HepG2 (cell line): Measurements from ENCODE around the gene MIA2. TPM values are rescaled to one million over a fixed set of nuclear protein-coding genes. Genes with fewer than 3 reads are reported as not detected.

Source experiments
- ATAC-seq: fragments of 200-7000 bp; cut with Tn5 transposase; 3 replicates; pipeline ENCODE4 v1.9.1; 2020; ENCODE audit warnings: mild to moderate bottlenecking, moderate library complexity
- BruUV-seq: library from RNA; stranded (reverse); fragments of 400-500 nt; replicated peaks from 2 replicates; lab custom pipeline; 2021; lab: Mats Ljungman, UMichigan
- CTCF ChIA-PET: fragments of 300-600 bp; formaldehyde crosslinking; extraction: SDS; loops from one replicate; lab custom pipeline; 2021; ENCODE audit warnings: low total read pairs, inconsistent platforms, low intra/inter-chr PET ratio; lab: Yijun Ruan, JAX
- POLR2A ChIA-PET: fragments of 350-600 bp; sonication (Branson Sonifier 250); formaldehyde crosslinking; loops from one replicate; lab custom pipeline; 2020; ENCODE audit warnings: antibody characterized with exemption, inconsistent platforms; lab: Yijun Ruan, JAX
- DNase-seq: peaks from one replicate; pipeline ENCODE4 v3.0.0-alpha.2; 2015; ENCODE audit warnings: low spot score
- FAIRE-seq: peaks from 3 replicates; lab custom pipeline; 2011; peaks lifted over from hg19 to GRCh38; lab: Jason Lieb, UNC
- H2AFZ ChIP-seq: one replicate; pipeline ENCODE4 v1.6.1; 2011; ENCODE audit warnings: low read length, inconsistent platforms
- H3K27ac ChIP-seq: fragments of 300-600 bp; 3 replicates; pipeline ENCODE4 v1.8.0; 2011; ENCODE audit warnings: mixed run types, mild to moderate bottlenecking, mixed read lengths, low read length, inconsistent platforms; ENCODE audit not compliant: insufficient read depth; ENCODE audit errors: extremely low read length
- H3K27me3 ChIP-seq, 2 experiments: fragments of 200-600 bp in 1 of 2; 2 replicates in 1 of 2; 3 replicates in 1 of 2; pipeline versions ENCODE4 v1.6.0 to v1.8.0; 2011; ENCODE audit warnings: low read length in 2 of 2, mild to moderate bottlenecking in 2 of 2, moderate library complexity in 2 of 2, inconsistent platforms in 1 of 2; ENCODE audit not compliant: insufficient read depth in 2 of 2, control insufficient read depth in 1 of 2
- H3K36me3 ChIP-seq, 2 experiments: fragments of 200-600 bp in 1 of 2; replicated peaks in 1 of 2; 2 replicates in 1 of 2; 3 replicates in 1 of 2; pipeline versions ENCODE4 v1.5.1 to v1.8.0; 2011; ENCODE audit warnings: low read length in 2 of 2, inconsistent platforms in 1 of 2; ENCODE audit not compliant: insufficient read depth in 2 of 2, control insufficient read depth in 1 of 2
- H3K4me1 ChIP-seq: 2 replicates; pipeline ENCODE4 v1.5.1; 2012; ENCODE audit warnings: low read length, inconsistent platforms; ENCODE audit not compliant: insufficient read depth
- H3K4me2 ChIP-seq: 2 replicates; pipeline ENCODE4 v1.6.0; 2011; ENCODE audit warnings: low read depth, low read length, inconsistent platforms
- H3K4me3 ChIP-seq, 3 experiments: fragments of 200-600 bp in 1 of 3; sonication (generic), shearing (Covaris generic) in 1 of 3; replicated peaks in 1 of 3; 2 replicates each; pipeline ENCODE4 v1.5.1; 2011 to 2016; ENCODE audit warnings: low read length in 3 of 3, inconsistent platforms in 2 of 3, low read depth in 2 of 3, mild to moderate bottlenecking in 2 of 3, control low read depth in 1 of 3, mixed read lengths in 1 of 3; ENCODE audit not compliant: insufficient read depth in 1 of 3
- H3K79me2 ChIP-seq: one replicate; pipeline ENCODE4 v1.6.1; 2011; ENCODE audit warnings: low read length, inconsistent platforms; ENCODE audit not compliant: insufficient read depth
- H3K9ac ChIP-seq: 2 replicates; pipeline ENCODE4 v1.6.0; 2011; ENCODE audit warnings: mild to moderate bottlenecking, low read depth, low read length, inconsistent platforms; ENCODE audit not compliant: insufficient read depth
- H3K9me3 ChIP-seq: 2 replicates; pipeline ENCODE4 v1.5.1; 2012; ENCODE audit warnings: mild to moderate bottlenecking, low read length
- H4K20me1 ChIP-seq: 2 replicates; pipeline ENCODE4 v1.6.0; 2011; ENCODE audit warnings: inconsistent platforms, mild to moderate bottlenecking, low read length, moderate library complexity; ENCODE audit not compliant: insufficient read depth
- AGO1 ChIP-seq: fragments of 200-400 bp; formaldehyde crosslinking; IDR thresholded peaks from 2 replicates; pipeline ENCODE4 v1.6.1; 2017; ENCODE audit warnings: mild to moderate bottlenecking, low read depth, low read length, moderate library complexity; ENCODE audit not compliant: poor library complexity, severe bottlenecking
- BHLHE40 ChIP-seq: IDR thresholded peaks from 2 replicates; pipeline ENCODE4 v1.6.1; 2011; ENCODE audit warnings: low read length, improper control_type of control experiment
- KDM4B ChIP-seq: sonication (generic); formaldehyde crosslinking; IDR thresholded peaks from 2 replicates; pipeline ENCODE4 v1.4.0; 2020; ENCODE audit warnings: missing genetic modification reagents
- KDM5A ChIP-seq: fragments of 200-600 bp; sonication (generic); IDR thresholded peaks from 2 replicates; pipeline ENCODE4 v1.7.0; 2018; ENCODE audit warnings: antibody characterized with exemption, mild to moderate bottlenecking, low read length, borderline replicate concordance
- LCORL ChIP-seq, 2 experiments: fragments of 450-650 bp in 1 of 2; sonication (generic) in 1 of 2; formaldehyde crosslinking in 1 of 2; IDR thresholded peaks; 2 replicates each; pipeline versions ENCODE4 v1.5.0 to v1.6.1; 2017 to 2020; ENCODE audit warnings: antibody characterized with exemption in 1 of 2, missing genetic modification reagents in 1 of 2
- RFXAP ChIP-seq: sonication (generic); formaldehyde crosslinking; IDR thresholded peaks from 2 replicates; pipeline ENCODE4 v1.4.0; 2020; ENCODE audit warnings: missing genetic modification reagents, borderline replicate concordance
- SNAI1 ChIP-seq: sonication (generic); formaldehyde crosslinking; IDR thresholded peaks from 2 replicates; pipeline ENCODE4 v1.5.0; 2020; ENCODE audit warnings: mild to moderate bottlenecking, missing genetic modification reagents, borderline replicate concordance
- SP5 ChIP-seq: IDR thresholded peaks from 2 replicates; pipeline ENCODE4 v1.6.1; 2016; ENCODE audit warnings: low read depth, borderline replicate concordance
- STAG1 ChIP-seq: sonication (generic); formaldehyde crosslinking; IDR thresholded peaks from 2 replicates; pipeline ENCODE4 v1.4.0; 2020; ENCODE audit warnings: missing genetic modification reagents
- THAP11 ChIP-seq: IDR thresholded peaks from 2 replicates; pipeline ENCODE4 v1.6.1; 2016; ENCODE audit warnings: missing biosample characterization, missing genetic modification reagents
- ZFY ChIP-seq: sonication (generic); formaldehyde crosslinking; IDR thresholded peaks from 2 replicates; pipeline ENCODE4 v1.4.0; 2020; ENCODE audit warnings: missing genetic modification reagents
- ZNF160 ChIP-seq: sonication (generic); formaldehyde crosslinking; IDR thresholded peaks from 2 replicates; pipeline ENCODE4 v1.8.0; 2022; ENCODE audit warnings: mild to moderate bottlenecking, inconsistent platforms, missing genetic modification reagents
- ZNF20 ChIP-seq: sonication (generic); formaldehyde crosslinking; IDR thresholded peaks from 2 replicates; pipeline ENCODE4 v1.4.0; 2020; ENCODE audit warnings: mild to moderate bottlenecking, moderate library complexity, missing genetic modification reagents
- WGBS: methylation state at CpG from one replicate; pipeline ENCODE4 v1.1.6; 2017; ENCODE audit warnings: low lambda C conversion rate; 5-methylcytosine and 5-hydroxymethylcytosine counted together
- in situ Hi-C: cut with HindIII; loops from 2 replicates; pipeline ENCODE4 v1.10.0; 2017; ENCODE audit warnings: low pct_unique_long_range_greater_than_20kb; ENCODE audit not compliant: extremely low pct_ligation_motif_present
- intact Hi-C: fragments of 100-400 bp; cut with micrococcal nuclease; formaldehyde crosslinking; loops from one replicate; pipeline ENCODE4 v1.10.0; 2022; ENCODE audit not compliant: unreplicated experiment
- polyA plus RNA-seq, 8 experiments: library from polyadenylated mRNA; depleted of rRNA in 3 of 8; stranded (reverse) in 7 of 8; unstranded in 1 of 8; fragments of >200 nt; fragmentation: Illumina TruSeq in 4 of 8; extraction: Trizol in 4 of 8; gene quantifications; 2 replicates each; pipeline versions ENCODE4 v1.2.1 to v1.2.3, GENCODE V29; 2011 to 2016; ENCODE audit warnings: low read depth in 4 of 8, missing spikeins in 1 of 8, mixed read lengths in 1 of 8; ENCODE audit not compliant: insufficient read depth in 1 of 8
- total RNA-seq, 5 experiments: library from RNA; depleted of rRNA; stranded (reverse); fragments of >200 nt; fragmentation: Illumina TruSeq; extraction: Trizol; gene quantifications; 2 replicates each; pipeline ENCODE4 v1.2.3, GENCODE V29; 2016; ENCODE audit warnings: low read depth in 1 of 5
- TF ChIP-seq, protein P1 (sequence below): sonication (generic); formaldehyde crosslinking; IDR thresholded peaks from 2 replicates; pipeline ENCODE4 v1.8.0; 2022; ENCODE audit warnings: mild to moderate bottlenecking, missing genetic modification reagents
- TF ChIP-seq, protein P2 (sequence below): sonication (generic); formaldehyde crosslinking; conservative IDR thresholded peaks from 2 replicates; pipeline ENCODE4 v1.4.0; 2020; ENCODE audit warnings: missing genetic modification reagents
- TF ChIP-seq, protein P3 (sequence below): sonication (generic); formaldehyde crosslinking; IDR thresholded peaks from 2 replicates; pipeline ENCODE4 v1.5.0; 2020; ENCODE audit warnings: mild to moderate bottlenecking, missing genetic modification reagents, moderate library complexity
- TF ChIP-seq, protein P4 (sequence below): sonication (generic); formaldehyde crosslinking; IDR thresholded peaks from 2 replicates; pipeline ENCODE4 v1.4.0; 2020; ENCODE audit warnings: missing genetic modification reagents

The MIA2 gene
- total and polyA plus RNA-seq, 2 of the 13 experiments (the other 11 are each of a cell fraction or from before 2014, with no cell fraction given): 134 to 158 TPM

DNA sequence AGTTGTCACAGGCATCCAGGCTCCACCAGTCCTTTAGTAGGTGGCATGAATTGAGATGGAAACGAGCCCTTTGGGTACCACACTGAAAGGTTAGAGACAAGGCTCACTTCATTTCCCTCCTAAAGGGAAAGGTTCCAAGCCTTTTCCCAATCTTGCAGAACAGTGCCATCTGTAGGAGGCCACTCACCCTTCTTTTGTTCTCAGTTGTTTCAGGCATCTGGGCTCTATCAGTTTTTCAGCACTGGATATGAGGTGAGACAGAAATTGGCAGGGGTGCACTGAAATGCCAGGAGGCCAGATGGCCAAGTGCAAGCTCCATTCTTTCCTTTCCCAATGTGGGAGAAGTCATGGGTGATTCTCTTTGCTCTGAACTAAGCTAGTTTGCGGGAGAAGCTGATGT is 183.3 kb downstream of the MIA2 start:
- ChIA-PET POLR2A (no interaction called here), CTCF (no interaction called here)
- H2AFZ ChIP-seq: no peak overlapping the region
- BruUV-seq: no TSS peak
- no peaks in the 10 kb centered on the region for H3K4me1 ChIP-seq
- DNase-seq (peak; percentile 60), ATAC-seq (peak; percentile 79), FAIRE-seq (no peak)
- H3K27me3 ChIP-seq: no peaks in the 10 kb centered on the region
- no peaks in the 10 kb centered on the region for H3K79me2 ChIP-seq
- no peaks in the 10 kb centered on the region for H4K20me1 ChIP-seq
- no peak overlapping the region for H3K4me2 ChIP-seq
- H3K27ac ChIP-seq: no peak overlapping the region
- H3K9ac ChIP-seq: no peak overlapping the region
- H3K9me3 ChIP-seq: peaks cover 19% of the 10 kb centered on the region
- H3K4me3 ChIP-seq: no peak overlapping the region
- in situ Hi-C loops: no loop called here
- H3K36me3 ChIP-seq: no peaks in the 10 kb centered on the region; a peak in 1 of 5 replicates
- intact Hi-C loops: no loop called here
- 91% methylated on average over 2 of the region's 2 CpGs for WGBS
- TF ChIP-seq ZNF160 (CRISPR knock-in tag): no peak
- TF ChIP-seq ZNF20 (CRISPR knock-in tag): no peak
- TF ChIP-seq KDM4B (CRISPR knock-in tag): 0 out of 2 replicates have a peak, but pooled peaks have one; percentile 25
- no peak for TF ChIP-seq KDM5A
- TF ChIP-seq ZFY: no peak
- no peak for TF ChIP-seq RFXAP (CRISPR knock-in tag)
- no peak for TF ChIP-seq SP5 (CRISPR knock-in tag)
- no peak for TF ChIP-seq AGO1
- TF ChIP-seq, protein P1, sequence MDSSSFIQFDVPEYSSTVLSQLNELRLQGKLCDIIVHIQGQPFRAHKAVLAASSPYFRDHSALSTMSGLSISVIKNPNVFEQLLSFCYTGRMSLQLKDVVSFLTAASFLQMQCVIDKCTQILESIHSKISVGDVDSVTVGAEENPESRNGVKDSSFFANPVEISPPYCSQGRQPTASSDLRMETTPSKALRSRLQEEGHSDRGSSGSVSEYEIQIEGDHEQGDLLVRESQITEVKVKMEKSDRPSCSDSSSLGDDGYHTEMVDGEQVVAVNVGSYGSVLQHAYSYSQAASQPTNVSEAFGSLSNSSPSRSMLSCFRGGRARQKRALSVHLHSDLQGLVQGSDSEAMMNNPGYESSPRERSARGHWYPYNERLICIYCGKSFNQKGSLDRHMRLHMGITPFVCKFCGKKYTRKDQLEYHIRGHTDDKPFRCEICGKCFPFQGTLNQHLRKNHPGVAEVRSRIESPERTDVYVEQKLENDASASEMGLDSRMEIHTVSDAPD: no peak
- TF ChIP-seq THAP11: no peak
- TF ChIP-seq, protein P2, sequence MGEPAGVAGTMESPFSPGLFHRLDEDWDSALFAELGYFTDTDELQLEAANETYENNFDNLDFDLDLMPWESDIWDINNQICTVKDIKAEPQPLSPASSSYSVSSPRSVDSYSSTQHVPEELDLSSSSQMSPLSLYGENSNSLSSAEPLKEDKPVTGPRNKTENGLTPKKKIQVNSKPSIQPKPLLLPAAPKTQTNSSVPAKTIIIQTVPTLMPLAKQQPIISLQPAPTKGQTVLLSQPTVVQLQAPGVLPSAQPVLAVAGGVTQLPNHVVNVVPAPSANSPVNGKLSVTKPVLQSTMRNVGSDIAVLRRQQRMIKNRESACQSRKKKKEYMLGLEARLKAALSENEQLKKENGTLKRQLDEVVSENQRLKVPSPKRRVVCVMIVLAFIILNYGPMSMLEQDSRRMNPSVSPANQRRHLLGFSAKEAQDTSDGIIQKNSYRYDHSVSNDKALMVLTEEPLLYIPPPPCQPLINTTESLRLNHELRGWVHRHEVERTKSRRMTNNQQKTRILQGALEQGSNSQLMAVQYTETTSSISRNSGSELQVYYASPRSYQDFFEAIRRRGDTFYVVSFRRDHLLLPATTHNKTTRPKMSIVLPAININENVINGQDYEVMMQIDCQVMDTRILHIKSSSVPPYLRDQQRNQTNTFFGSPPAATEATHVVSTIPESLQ (CRISPR knock-in tag): no peak
- peak; percentile 67 for TF ChIP-seq STAG1 (CRISPR knock-in tag)
- TF ChIP-seq LCORL (IDR thresholded peaks at IDR 0.05): no peak
- no peak for TF ChIP-seq LCORL (CRISPR knock-in tag; IDR thresholded peaks at IDR 0.05)
- TF ChIP-seq, protein P3, sequence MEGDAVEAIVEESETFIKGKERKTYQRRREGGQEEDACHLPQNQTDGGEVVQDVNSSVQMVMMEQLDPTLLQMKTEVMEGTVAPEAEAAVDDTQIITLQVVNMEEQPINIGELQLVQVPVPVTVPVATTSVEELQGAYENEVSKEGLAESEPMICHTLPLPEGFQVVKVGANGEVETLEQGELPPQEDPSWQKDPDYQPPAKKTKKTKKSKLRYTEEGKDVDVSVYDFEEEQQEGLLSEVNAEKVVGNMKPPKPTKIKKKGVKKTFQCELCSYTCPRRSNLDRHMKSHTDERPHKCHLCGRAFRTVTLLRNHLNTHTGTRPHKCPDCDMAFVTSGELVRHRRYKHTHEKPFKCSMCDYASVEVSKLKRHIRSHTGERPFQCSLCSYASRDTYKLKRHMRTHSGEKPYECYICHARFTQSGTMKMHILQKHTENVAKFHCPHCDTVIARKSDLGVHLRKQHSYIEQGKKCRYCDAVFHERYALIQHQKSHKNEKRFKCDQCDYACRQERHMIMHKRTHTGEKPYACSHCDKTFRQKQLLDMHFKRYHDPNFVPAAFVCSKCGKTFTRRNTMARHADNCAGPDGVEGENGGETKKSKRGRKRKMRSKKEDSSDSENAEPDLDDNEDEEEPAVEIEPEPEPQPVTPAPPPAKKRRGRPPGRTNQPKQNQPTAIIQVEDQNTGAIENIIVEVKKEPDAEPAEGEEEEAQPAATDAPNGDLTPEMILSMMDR (CRISPR knock-in tag): peak; percentile 60
- no peak for TF ChIP-seq BHLHE40
- no peak for TF ChIP-seq SNAI1
- TF ChIP-seq, protein P4, sequence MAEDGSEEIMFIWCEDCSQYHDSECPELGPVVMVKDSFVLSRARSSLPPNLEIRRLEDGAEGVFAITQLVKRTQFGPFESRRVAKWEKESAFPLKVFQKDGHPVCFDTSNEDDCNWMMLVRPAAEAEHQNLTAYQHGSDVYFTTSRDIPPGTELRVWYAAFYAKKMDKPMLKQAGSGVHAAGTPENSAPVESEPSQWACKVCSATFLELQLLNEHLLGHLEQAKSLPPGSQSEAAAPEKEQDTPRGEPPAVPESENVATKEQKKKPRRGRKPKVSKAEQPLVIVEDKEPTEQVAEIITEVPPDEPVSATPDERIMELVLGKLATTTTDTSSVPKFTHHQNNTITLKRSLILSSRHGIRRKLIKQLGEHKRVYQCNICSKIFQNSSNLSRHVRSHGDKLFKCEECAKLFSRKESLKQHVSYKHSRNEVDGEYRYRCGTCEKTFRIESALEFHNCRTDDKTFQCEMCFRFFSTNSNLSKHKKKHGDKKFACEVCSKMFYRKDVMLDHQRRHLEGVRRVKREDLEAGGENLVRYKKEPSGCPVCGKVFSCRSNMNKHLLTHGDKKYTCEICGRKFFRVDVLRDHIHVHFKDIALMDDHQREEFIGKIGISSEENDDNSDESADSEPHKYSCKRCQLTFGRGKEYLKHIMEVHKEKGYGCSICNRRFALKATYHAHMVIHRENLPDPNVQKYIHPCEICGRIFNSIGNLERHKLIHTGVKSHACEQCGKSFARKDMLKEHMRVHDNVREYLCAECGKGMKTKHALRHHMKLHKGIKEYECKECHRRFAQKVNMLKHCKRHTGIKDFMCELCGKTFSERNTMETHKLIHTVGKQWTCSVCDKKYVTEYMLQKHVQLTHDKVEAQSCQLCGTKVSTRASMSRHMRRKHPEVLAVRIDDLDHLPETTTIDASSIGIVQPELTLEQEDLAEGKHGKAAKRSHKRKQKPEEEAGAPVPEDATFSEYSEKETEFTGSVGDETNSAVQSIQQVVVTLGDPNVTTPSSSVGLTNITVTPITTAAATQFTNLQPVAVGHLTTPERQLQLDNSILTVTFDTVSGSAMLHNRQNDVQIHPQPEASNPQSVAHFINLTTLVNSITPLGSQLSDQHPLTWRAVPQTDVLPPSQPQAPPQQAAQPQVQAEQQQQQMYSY (CRISPR knock-in tag): no peak
